A549 (cell line): ENCODE results near the gene TSC2. TPM values are rescaled to one million over a fixed set of nuclear protein-coding genes. Genes with fewer than 3 reads are reported as not detected.

Experiments
- ATAC-seq, 2 experiments: fragments of 200-7000 bp in 1 of 2; fragments of >200 bp in 1 of 2; cut with Nextera tagmentation in 1 of 2; cut with Tn5 transposase in 1 of 2; 3 replicates each; pipeline versions ENCODE4 v1.8.0 to v1.9.1; 2018 to 2020; ENCODE audit warnings: mild to moderate bottlenecking in 1 of 2, moderate library complexity in 1 of 2
- CTCF ChIA-PET: fragments of 300-600 bp; sonication (Branson Sonifier 250); formaldehyde crosslinking; extraction: SDS; loops from one replicate; lab custom pipeline; 2021; ENCODE audit warnings: antibody characterized with exemption, inconsistent platforms; lab: Yijun Ruan, JAX
- POLR2A ChIA-PET: fragments of 350-600 bp; formaldehyde crosslinking; extraction: SDS; loops from one replicate; lab custom pipeline; 2021; ENCODE audit warnings: antibody characterized with exemption, inconsistent platforms; lab: Yijun Ruan, JAX
- DNase-seq, 2 experiments: peaks; one replicate each; pipeline versions ENCODE4 v3.0.0 to v3.0.0-alpha.2; 2011 to 2016; ENCODE audit warnings: low read depth in 1 of 2, low spot score in 1 of 2
- FAIRE-seq: peaks from 2 replicates; lab custom pipeline; 2011; peaks lifted over from hg19 to GRCh38; lab: Jason Lieb, UNC
- H3K27ac ChIP-seq, 2 experiments: fragments of >200 bp; sonication (Bioruptor Twin); formaldehyde crosslinking; 3 replicates each; pipeline ENCODE4 v1.5.1; 2016 to 2017
- H3K4me1 ChIP-seq: fragments of >200 bp; sonication (Bioruptor Twin); formaldehyde crosslinking; 3 replicates; pipeline ENCODE4 v1.6.1; 2016
- H3K4me2 ChIP-seq: fragments of >200 bp; sonication (Bioruptor Twin); formaldehyde crosslinking; 3 replicates; pipeline ENCODE4 v1.6.1; 2016
- H3K4me3 ChIP-seq: fragments of >200 bp; sonication (Bioruptor Twin); formaldehyde crosslinking; 3 replicates; pipeline ENCODE4 v1.5.1; 2016
- H3K9me3 ChIP-seq: fragments of >200 bp; sonication (Bioruptor Twin); formaldehyde crosslinking; 3 replicates; pipeline ENCODE4 v1.6.1; 2016
- BCL3 ChIP-seq: fragments of >200 bp; sonication (Bioruptor Twin); formaldehyde crosslinking; IDR thresholded peaks from 3 replicates; pipeline ENCODE4 v1.6.1; 2016
- CBX8 ChIP-seq: fragments of 200-600 bp; sonication (generic); IDR thresholded peaks from 2 replicates; pipeline ENCODE4 v1.6.1; 2016
- CEBPB ChIP-seq, 2 experiments: fragments of >200 bp in 1 of 2; sonication (Bioruptor Twin) in 1 of 2; formaldehyde crosslinking in 1 of 2; IDR thresholded peaks; 2 replicates each; pipeline ENCODE4 v1.6.1; 2012 to 2016
- CHD4 ChIP-seq: fragments of 200-600 bp; sonication (generic); IDR thresholded peaks from 2 replicates; pipeline ENCODE4 v1.6.1; 2016; ENCODE audit warnings: antibody characterized with exemption, mild to moderate bottlenecking, borderline replicate concordance
- CTCF ChIP-seq: fragments of >200 bp; sonication (Bioruptor Twin); formaldehyde crosslinking; IDR thresholded peaks from 3 replicates; pipeline ENCODE4 v1.5.1; 2016
- EHF ChIP-seq: fragments of 250-450 bp; sonication (Bioruptor Pico); IDR thresholded peaks from 2 replicates; pipeline ENCODE4 v1.5.0; 2020; ENCODE audit warnings: mild to moderate bottlenecking
- EHMT2 ChIP-seq: fragments of 200-600 bp; sonication (generic); IDR thresholded peaks from 2 replicates; pipeline ENCODE4 v1.6.1; 2016; ENCODE audit warnings: antibody characterized with exemption, low read depth, mild to moderate bottlenecking, moderate library complexity
- FOXS1 ChIP-seq: fragments of 250-450 bp; sonication (Bioruptor Pico); IDR thresholded peaks from 2 replicates; pipeline ENCODE4 v1.5.0; 2020; ENCODE audit warnings: mild to moderate bottlenecking, moderate library complexity
- HOXB5 ChIP-seq: fragments of 250-450 bp; sonication (Bioruptor Pico); IDR thresholded peaks from 2 replicates; pipeline ENCODE4 v1.5.0; 2020; ENCODE audit warnings: mild to moderate bottlenecking, moderate library complexity
- JUN ChIP-seq, 2 experiments: fragments of >200 bp; sonication (Bioruptor Twin); formaldehyde crosslinking; IDR thresholded peaks; 2 replicates in 1 of 2; 3 replicates in 1 of 2; pipeline ENCODE4 v1.6.1; 2016 to 2017
- MAX ChIP-seq: IDR thresholded peaks from 2 replicates; pipeline ENCODE4 v1.6.1; 2012
- NR3C1 ChIP-seq: fragments of >200 bp; sonication (Bioruptor Twin); formaldehyde crosslinking; IDR thresholded peaks from 3 replicates; pipeline ENCODE4 v1.6.1; 2017
- PBX3 ChIP-seq: IDR thresholded peaks from 2 replicates; pipeline ENCODE4 v1.6.1; 2012
- POLR2A ChIP-seq: IDR thresholded peaks from 2 replicates; pipeline ENCODE4 v1.6.1; 2012; ENCODE audit warnings: mild to moderate bottlenecking, low read length
- REST ChIP-seq: fragments of 200-600 bp; sonication (generic); IDR thresholded peaks from 2 replicates; pipeline ENCODE4 v1.6.1; 2016; ENCODE audit warnings: antibody characterized with exemption, mild to moderate bottlenecking, moderate library complexity
- RFX5 ChIP-seq: fragments of 450-650 bp; IDR thresholded peaks from 2 replicates; pipeline ENCODE4 v1.7.1; 2014; ENCODE audit warnings: antibody characterized with exemption, mild to moderate bottlenecking, moderate library complexity
- RNF2 ChIP-seq: fragments of 200-600 bp; sonication (generic); IDR thresholded peaks from 2 replicates; pipeline ENCODE4 v1.6.1; 2016; ENCODE audit warnings: low read depth, mild to moderate bottlenecking, antibody characterized with exemption, moderate library complexity, borderline replicate concordance
- USF2 ChIP-seq: fragments of 450-650 bp; IDR thresholded peaks from 2 replicates; pipeline ENCODE4 v1.6.1; 2014; ENCODE audit warnings: antibody characterized with exemption
- WGBS: methylation state at CpG from one replicate; pipeline ENCODE4 v1.1.6; 2017; ENCODE audit errors: missing lambda C conversion rate; 5-methylcytosine and 5-hydroxymethylcytosine counted together
- polyA plus RNA-seq, 4 experiments: library from polyadenylated mRNA; depleted of rRNA in 3 of 4; stranded (reverse); fragments of >200 nt; fragmentation: RNase III in 1 of 4; extraction: RNeasy Plus Mini Kit Qiagen cat#74134 plus additional on column Dnase treatment in 1 of 4; gene quantifications; 2 replicates in 3 of 4; 3 replicates in 1 of 4; pipeline ENCODE4 v1.2.3, GENCODE V29; 2011 to 2017

Gene TSC2
- polyA plus RNA-seq, 2 of the 4 experiments (the other 2 are of a cell fraction): 32.6 to 47.3 TPM

- 91% methylated on average over 13 of the region's 13 CpGs for WGBS
- no peak for DNase-seq
- no peaks in the 10 kb centered on the region for H3K9me3 ChIP-seq
- no peak for ATAC-seq
- no peak for TF ChIP-seq RNF2
- no peak for TF ChIP-seq EHF (CRISPR knock-in tag)
- H3K4me1 ChIP-seq: no peaks in the 10 kb centered on the region
- CTCF ChIA-PET: interaction anchor here (1.1 to 1.8 kb wide), 3 partner anchors 13 to 82 kb away, joined by 3 to 8 read pairs (median 5); no protein-coding TSS in a partner anchor
- POLR2A ChIA-PET: no interaction called here
- H3K27ac ChIP-seq: no peak overlapping the region
- H3K4me3 ChIP-seq: no peak overlapping the region
- no peak overlapping the region for H3K4me2 ChIP-seq
- FAIRE-seq: no peak
These were observed 10.6 kb downstream of the TSC2 start for GRCh38 chr16:2058420-2058819.

- ChIA-PET POLR2A (interaction anchor here (0.7 kb wide), 1 partner anchor 13 kb away, joined by 6 read pairs; no protein-coding TSS in a partner anchor), CTCF (interaction anchor here (1.1 to 3.7 kb wide), 4 partner anchors 12 to 82 kb away, joined by 3 to 14 read pairs (median 6); no protein-coding TSS in a partner anchor)
- no peaks in the 10 kb centered on the region for H3K4me1 ChIP-seq
- DNase-seq (no peak), ATAC-seq (no peak), FAIRE-seq (no peak)
- no peak overlapping the region for H3K27ac ChIP-seq
- no peaks in the 10 kb centered on the region for H3K9me3 ChIP-seq
- TF ChIP-seq CTCF (no peak), NR3C1 (no peak), BCL3 (no peak), RNF2 (no peak)
- no peak overlapping the region for H3K4me3 ChIP-seq
- no peak overlapping the region for H3K4me2 ChIP-seq
- WGBS: 97% methylated on average over 10 of the region's 10 CpGs
These were observed 11.1 kb downstream of the TSC2 start for GRCh38 chr16:2058872-2059271.

GRCh38 chr16:2060346-2060745 is 12.6 kb downstream of the TSC2 start:
- Histone ChIP-seq H3K4me3 (no peak overlapping the region), H3K4me2 (no peak overlapping the region), H3K4me1 (no peaks in the 10 kb centered on the region), H3K9me3 (no peaks in the 10 kb centered on the region), H3K27ac (no peak overlapping the region)
- FAIRE-seq (no peak), DNase-seq (no peak), ATAC-seq (no peak)
- ChIA-PET CTCF (interaction anchor here (1.7 to 3.7 kb wide), 4 partner anchors 13 to 80 kb away, joined by 5 to 14 read pairs (median 6); no protein-coding TSS in a partner anchor), POLR2A (no interaction called here)
- TF ChIP-seq HOXB5 (CRISPR knock-in tag) (no peak), USF2 (no peak), EHMT2 (no peak), PBX3 (no peak), REST (no peak), MAX (no peak), CEBPB (IDR thresholded peaks at IDR 0.05) (no peak), JUN (IDR thresholded peaks at IDR 0.05) (no peak), POLR2A (no peak), RFX5 (no peak), CHD4 (no peak), CBX8 (no peak), FOXS1 (CRISPR knock-in tag) (no peak)
- WGBS: 82% methylated on average over 17 of the region's 17 CpGs
